T follicular helper cell (primary cell): ENCODE data around the gene FBXW8.

Experiments used
- DNase-seq: peaks from one replicate; pipeline ENCODE4 v3.0.0-alpha.2; 2020; ENCODE audit warnings: low read depth

The FBXW8 gene

DNA sequence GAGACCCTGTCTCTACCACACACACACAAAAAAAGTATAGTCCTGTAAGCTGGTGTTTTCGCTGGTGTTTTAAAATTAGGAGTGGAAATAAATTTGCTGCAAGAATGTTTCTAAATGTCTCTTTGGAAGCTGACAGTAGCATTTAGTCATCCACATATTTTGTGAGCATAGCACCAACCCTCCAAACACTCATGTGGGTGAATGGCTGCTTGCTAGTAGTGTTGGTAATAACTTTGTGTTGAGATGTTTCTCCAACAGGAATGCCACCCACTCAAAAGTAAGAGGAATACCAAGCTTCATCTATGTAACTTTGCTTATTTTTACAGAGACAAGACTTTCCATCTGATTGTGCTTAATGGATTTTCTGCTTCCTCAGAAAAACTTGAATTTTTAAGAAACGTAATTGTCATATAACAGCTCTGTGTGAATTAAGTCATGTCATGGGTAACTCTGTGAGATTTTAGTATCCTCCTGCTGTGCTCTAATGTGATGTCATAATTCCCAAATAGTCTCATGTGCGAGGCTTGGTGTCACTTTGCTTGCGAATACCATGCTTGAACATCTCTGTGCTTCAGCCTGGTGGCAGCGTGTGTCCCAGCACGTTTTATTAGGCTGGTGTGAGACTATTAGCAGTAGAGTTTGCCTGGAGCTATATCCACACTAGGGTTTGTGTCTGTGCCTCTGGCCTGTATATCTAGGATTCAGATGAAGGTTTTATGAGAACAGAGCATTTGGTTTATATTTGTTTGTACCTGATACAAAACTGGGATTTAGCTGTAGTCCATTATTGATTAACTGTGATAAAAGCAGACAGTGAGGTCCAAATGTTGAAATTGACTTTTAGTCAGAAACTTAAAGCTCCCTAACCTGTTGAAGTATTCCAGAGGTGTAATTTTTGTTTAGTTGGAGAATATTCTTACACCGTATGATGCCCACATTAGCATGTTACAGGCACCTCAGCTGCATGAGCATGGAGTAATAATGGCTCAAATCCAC lies 80.5 kb downstream of the FBXW8 start:
- no peak for DNase-seq

DNA sequence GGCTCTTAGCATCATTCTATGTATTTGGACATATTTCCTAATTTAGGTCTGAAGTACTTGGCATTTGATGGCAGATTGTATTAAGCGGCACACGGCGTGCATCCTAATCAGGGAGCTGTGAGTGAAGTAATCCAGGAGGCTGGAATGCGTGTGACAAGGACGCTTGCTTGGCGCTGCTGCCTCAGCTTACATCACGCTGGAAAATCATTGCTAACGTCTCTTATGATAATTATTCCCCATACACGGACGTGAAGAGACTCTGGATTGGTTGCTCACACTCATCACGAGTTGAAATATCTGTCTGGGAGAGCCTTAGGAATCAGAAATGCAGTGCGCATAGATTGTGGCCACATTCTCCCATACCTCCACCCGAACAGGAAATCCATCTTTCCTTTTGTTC lies 85.3 kb downstream of the FBXW8 start:
- DNase-seq, result no peak

DNA sequence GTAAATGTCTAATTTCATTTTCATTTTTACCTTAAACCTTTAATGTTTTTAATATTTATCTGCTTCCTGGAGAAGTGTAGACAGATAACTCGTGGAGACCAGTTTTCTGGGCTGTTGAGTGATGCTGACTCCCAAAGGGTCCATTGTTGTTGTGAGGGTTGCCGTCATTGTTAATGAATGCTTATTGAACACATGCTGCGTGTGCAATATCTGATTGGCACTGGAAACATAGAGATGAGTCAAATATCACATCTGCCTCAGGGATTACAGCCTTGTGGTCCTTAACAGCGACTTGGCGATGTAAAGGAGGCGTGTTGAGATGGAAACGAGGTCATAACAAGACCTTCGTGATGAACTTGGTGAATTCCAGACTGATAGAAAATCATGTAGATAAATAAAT lies 85.9 kb downstream of the FBXW8 start:
- DNase-seq, result no peak

DNA sequence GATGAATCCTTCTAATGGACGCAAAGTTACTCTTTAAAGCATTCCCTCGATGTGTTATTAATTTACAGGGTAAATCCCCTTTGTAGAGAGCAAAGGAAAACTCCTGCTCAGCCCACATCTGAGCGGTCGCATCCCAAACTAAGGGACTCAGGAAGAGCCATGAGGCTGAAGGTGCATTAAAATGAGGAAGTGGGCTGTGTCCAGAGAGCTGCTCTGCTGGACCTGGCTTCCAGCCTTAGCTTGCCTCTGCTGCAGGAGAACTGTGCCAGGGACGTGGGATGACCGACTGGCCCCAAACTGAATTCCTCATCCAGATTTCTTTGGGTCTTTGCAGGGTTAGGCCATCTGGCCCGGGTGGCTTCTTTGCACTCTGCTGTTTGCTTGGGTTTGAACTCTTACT lies 88.3 kb downstream of the FBXW8 start:
- DNase-seq, result no peak

DNA sequence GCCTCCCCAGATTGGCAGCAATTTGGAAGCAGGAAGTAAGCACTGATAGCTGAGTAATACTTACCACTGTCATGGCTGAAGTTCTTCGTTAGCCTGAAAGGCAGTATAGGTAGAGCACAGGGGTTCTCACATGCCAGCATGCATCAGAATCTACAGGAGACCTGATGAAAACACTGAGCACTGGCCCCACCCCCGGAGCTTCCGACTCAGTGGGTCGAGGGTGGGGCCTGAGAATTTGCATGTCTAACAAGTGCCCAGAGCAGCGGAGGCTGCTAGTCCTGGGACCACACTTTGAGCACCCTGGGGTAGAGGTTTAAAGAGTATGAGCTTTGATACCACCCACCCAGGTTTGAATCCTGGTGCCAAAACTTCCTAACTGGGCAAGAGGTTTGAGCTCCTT lies 89.6 kb downstream of the FBXW8 start:
- no peak for DNase-seq

DNA sequence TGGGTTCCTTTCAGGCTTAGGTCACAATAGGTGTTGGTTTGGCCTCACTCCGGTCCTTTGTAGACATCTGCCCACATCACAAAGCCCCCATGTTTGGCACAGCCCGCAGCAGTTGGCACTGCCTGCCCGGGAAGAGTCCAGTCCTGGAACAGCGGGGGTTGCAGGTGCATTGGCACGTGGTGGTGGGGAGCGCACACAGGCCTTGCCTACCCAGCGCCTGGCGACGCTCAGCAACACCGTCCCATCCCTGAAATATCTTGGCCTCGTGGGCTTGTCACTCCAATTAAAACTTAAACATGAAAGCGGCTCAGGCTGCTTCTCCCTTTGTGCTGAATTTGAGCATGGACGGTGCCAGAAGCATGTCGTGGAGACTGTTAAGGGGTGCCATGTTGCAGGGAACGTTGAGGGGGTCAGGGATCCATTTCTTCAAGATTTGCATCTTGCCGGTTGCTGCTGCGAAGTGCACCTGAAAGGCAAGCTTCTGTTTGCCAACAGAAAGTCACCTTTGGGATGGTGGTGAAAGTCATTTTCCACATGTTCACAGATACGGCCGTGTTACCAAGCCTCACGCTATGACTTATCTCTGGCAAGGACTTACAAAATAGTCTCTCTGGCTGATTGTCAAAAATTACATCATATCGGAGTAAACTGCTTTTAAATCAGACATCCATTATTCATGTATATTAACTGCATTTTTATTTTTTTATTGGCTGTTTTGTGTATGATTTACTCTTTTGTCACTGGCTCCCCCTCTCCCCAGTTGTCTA lies 91.5 kb downstream of the FBXW8 start:
- DNase-seq, result no peak

DNA sequence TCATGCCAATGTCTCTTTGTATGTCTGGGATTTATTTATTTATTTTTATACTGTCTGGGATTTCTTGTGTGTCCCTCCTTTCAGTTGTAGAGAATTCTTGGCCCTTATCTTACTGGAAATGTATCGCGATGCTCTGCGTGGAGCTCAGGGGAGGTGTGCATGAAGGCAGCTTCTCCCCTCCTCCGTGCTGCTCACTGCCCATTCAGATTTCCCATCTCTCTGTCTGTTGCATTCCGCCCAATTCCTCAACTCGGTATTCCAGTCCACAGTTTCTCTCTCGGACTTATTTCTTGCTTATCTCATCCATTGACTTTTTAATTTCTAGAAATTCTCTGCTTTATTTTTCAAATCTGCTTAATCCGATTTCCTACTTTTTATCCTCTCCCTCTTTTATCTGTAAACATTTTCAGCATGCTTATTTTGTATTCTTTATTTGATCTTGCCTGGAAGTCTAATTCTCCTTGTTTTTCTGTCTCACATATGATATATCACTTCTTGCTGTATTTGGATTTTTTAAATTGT lies 93.2 kb downstream of the FBXW8 start:
- no peak for DNase-seq

DNA sequence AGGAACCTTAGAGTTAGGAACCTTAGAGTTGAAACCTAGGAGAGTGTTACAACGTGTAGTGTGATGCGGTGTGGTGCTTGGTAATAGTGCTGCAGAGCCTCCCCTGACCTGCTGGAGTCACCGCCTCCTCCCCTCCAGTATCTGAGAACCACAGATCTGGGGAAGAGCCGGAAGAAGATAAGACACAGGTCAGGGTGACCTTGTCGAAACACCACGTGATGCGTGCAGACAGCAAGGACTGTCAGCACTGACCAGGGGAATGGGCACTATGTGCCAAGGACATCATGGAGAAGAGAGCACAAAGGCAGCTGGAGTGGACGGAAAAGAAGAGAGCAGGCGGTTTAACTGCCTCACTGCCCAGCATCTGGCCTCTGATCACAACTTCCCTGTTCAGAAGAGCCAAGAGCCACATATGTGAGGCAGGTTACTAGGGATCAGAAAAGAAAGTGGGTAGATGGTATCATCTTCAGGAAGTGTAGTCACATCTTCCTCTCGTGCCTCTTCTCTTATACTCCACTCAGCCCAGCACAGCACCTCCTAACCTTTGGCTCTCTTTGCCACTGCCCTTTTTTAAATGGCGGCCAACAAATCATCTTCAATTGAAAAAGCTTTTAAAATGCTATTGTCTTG lies 94.8 kb downstream of the FBXW8 start:
- DNase-seq, result no peak

DNA sequence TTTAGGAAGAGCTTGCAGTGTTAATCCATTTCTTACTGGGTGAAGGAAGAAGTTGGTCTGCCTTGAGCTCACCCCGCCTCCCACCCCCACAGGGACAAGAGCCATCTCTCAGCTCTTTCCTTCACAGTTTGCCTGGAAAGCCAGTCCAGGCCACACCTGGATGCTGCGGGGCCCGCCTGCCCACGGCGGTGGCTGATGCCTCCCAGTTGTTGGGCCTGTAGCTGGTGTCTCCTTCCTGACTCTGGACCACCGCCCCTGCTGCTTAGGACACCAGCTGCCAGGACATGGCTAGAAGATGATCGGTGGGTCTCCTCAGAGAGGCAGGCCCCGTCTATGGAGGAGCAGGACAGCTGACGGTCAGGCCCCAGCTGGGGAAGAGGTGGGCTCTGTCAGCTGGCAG lies 95.6 kb downstream of the FBXW8 start:
- DNase-seq, result no peak

DNA sequence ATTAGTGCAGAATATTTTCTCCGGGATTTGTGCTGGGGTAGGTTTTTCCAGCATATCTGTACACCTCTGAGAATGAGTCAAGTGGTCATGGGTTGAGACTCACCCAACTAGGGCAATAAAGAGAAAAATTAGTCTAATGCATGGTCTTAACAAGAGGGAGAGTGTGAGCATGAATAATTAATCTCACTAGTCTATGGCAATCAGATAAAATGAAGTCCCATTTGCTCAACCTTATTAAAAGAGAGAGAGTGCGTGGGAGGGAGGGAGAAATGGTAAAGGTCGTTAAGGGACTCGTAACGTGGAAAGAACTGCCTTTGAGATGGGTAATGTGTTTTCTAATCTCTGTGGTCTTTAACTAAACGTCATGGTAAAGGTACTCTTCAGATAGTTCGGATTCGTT lies 96.8 kb downstream of the FBXW8 start:
- no peak for DNase-seq

DNA sequence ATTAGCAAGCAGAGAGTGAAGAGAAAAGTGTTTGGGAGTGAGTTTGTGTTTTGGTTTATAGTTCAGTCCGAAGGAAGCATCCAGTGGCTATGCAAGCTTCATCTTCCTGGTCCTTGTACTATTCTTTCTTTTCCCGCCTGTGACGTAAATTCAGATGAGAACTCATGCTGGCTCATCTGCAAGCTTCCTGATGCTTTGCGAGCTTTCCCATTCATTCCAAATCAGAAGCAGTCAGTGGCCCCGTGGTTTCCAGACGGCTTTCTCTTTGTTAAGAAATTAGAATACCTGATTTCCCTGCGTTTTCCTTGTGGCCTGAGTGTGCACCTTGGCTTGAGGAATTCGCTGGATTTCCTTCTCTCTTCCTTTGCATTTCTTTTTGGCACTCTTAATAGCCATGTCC lies 99.0 kb downstream of the FBXW8 start:
- DNase-seq, result no peak

DNA sequence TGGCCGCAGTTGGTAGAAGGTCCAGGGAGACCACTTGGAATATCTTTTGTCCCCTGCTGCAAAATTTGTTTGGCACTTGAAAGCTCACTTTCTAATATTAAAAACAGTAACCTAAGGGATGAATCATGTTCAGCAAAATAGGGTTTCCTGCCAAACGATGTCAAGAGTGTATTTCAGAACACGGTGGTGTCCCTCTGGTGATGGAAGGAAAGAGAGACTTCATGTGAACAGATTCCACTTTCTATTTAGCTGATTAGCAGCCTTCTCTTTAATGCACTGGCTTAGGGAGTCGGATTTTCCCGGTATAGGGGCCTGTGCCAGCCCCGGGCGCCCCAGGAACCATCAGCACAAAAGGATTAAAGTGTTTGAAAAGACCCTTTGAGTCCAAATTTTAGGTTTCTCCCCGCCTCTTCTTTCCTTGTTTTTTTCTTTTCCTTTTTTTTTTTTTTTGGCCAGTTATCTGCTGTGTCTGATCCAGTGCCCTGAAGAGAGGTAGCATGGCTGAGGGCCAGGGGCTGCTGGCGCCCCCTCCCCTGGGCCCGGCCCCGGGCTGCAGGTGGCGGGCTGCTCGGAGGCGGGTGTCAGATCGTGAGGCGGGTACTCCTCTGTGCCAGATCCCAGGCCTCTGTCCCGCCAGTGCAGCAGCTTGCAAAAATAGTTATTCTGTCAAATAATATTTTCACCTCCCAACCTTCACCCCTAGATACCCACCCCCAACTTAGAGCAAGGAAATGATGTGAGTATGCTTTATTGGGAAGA lies 100.1 kb downstream of the FBXW8 start:
- no peak for DNase-seq

DNA sequence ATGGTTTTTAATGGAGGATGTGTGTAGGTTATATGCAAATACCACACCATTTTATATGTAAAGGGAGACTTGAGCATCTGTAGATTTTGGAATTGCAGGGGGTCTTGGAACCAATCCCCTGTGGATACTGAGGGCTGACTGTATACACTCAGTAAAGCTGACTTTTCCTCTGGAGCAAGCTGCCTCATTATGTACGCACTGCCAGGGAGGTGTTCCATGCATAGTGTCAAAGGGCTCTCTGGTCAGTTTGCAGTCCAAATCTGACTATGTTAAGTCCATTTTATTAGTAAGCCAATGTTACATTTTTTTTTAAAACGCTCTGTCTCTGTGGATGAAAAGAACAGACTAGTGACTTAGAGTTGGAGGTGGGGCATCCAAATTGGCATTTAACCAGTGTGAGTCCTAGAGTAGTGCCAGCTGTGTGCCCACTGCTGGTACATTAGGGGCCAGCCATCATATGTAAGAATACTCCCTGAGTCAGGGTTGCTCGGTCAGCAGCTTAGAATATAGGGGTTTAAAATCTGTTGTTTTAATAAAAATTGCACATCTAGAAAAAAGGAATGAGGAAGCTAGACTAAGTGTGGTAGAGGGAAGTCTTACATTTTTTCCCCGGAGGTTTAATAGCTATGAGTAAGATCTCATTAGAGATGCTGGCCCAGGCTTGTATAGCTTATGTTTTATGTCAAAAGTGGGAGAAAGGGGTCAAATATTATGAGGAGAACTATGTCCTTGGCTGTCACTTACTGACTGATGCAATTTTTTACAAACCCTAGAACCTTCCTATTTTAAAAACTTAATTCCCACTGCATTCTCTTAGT lies 101.4 kb downstream of the FBXW8 start:
- no peak for DNase-seq

DNA sequence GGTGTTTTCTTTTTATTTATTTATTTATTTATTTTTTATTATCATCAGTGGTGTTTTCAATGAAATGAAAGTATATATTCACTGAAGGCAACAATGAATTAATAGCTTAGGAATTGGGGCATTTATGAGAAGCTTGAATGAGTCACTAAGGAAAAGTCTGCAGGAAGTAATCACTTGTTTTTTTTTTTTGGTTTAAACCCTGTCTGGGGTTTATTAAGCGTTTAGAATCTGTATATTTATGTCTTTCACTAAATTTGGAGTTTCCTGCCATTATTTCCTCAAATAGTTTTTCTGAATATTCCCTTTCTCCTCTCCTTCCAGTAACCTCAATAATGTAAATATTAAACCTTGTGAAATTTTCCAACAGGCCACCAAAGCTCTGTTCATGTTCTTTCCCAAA lies 103.0 kb downstream of the FBXW8 start:
- DNase-seq, result no peak

DNA sequence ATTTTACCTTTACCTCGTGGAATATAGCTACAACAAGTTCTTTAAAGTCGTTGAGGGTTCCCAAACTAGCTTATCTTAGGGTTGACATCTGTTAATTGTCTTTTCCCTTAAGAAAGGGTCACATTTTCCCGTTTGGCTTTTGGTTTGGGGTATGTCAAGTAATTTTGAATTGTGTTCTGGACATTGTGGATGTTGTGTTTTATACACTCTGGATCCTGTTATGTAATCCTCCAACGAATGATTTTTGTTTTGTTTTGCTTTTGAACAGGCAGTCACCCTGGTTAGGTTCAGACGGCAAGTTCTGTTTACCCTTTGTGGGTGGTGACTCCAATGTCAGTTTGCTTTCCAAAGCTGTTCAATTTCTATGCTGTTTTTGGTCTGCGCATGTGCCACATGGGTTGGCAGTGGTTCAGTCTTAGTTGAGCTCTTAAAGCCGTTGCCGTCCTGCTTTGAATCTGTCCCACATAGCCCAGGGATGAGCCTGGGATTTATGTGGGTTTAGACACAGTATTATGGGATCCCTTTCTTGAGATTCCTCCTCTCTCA lies 103.7 kb downstream of the FBXW8 start:
- no peak for DNase-seq

DNA sequence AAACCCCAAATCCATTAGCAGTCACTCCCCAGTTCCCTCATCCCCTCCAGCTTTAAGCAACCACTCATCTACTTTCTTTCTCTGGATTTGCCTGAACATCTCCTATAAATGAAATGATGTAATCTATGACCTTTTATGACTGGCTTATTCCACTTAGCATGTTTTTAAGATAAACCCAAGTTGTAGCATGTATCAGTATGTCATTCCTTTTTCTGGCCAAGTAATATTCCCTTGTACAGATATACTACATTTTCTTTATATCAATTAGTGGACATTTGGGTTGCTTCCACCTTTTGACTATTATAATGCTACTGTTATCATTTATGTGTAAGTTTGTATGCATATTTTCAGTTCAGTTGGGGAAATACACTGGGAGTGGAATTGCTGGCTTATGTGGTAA lies 105.1 kb downstream of the FBXW8 start:
- DNase-seq, result no peak

DNA sequence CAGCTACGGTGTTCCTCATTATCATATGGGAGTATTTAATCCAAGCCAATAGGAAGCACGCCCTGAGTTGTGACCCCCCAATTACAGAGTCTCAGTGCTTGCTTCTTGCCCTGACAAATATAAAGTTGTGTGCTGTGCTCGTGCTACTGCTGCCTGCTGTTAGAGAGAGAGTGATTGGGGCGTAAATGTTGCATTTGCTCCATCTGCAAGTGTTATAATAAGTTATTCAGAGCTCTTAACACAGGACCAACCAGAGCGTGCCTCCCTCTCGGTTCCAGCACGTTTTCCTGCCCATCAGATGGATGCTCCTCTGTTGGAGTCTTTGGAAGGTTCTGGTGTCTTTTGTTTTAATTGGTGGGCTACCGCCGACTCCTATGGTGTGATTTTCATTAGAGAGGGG lies 107.1 kb downstream of the FBXW8 start:
- DNase-seq, result no peak

DNA sequence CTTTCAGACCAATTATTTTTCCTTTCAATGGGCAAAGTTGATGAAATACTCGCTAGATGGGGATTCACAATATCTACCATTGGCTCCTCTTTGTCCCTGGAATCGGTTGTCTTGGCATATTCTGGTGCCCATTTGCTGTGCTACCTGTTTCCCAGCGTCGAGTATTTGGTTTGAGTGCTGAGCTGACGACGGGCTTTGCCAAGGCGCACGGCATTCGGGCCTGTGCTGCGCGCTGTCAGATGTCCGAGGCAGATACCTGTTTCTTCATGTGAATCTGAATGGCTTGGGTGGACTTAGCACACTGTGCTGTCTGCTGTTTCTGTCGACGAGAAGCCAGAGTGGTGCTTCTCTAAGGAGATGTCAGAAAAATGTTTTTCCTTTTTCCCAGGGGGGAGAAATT lies 107.5 kb downstream of the FBXW8 start:
- no peak for DNase-seq

DNA sequence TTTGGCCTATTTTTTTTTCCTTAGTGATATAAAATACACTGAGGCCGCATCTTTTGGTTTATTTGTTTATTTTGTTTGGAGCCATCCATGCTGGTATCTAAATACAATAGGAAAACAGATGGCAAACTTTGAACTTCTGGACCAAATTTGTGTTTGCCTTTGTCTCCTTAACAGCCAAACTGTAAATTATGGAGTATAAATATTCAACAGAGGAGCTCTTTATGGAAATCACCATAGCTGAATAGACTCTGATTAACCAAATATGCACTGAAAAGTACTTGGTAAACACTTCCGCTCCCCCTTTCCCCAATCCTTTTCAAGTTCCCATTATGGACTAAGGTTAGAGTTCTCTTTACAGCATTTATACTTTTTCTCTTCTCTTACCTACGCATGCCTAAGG lies 107.9 kb downstream of the FBXW8 start:
- no peak for DNase-seq

DNA sequence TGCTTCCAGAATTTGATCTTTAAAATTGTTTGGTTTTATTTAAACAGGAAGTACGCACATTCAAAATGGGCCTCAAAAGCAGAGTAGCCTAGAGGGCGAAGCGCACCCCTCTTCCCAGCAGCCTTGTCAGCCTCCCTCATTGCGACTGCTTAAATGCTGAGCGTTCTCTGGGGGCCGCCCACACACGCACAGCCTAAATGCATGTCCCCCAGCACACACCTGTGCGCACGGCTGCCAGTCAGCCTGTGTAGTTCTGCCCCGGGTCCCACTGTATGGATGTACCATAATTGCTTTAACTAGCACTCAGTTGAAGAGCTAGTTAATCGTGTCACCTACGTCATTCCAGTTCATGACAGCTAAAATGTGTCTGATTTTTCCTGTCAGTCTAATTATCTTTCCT lies 109.1 kb downstream of the FBXW8 start:
- DNase-seq, result no peak
